Activated CD4-positive, alpha-beta T cell treated with anti-CD3 and anti-CD28 coated beads for 24 hours (primary cell): ENCODE data around the gene PANK4.
A peak's percentile ranks its signal among the peaks of the same experiment; 100 is the strongest.

Source experiments
- DNase-seq, 2 donors: peaks; one replicate each; pipeline ENCODE4 v3.0.0-alpha.2; 2020; ENCODE audit warnings: low read depth in 2 of 2

PANK4 gene

GRCh38 chr1:2476061-2476999 lies 50.1 kb downstream of the PANK4 start, which contains the start of gene PLCH2:
TSS of gene PLCH2 (plus strand) at chr1:2476289. CDS start at chr1:2476589, 300 bp downstream.
- no peak for DNase-seq

GRCh38 chr1:2475571-2475970 lies 50.8 kb downstream of the PANK4 start:
- DNase-seq: no peak

GRCh38 chr1:2474933-2475371 lies 51.4 kb downstream of the PANK4 start:
- no peak for DNase-seq

GRCh38 chr1:2474104-2474844 lies 52.1 kb downstream of the PANK4 start:
- no peak for DNase-seq

GRCh38 chr1:2473198-2473597 lies 53.2 kb downstream of the PANK4 start:
- no peak for DNase-seq

GRCh38 chr1:2472561-2473177 lies 53.7 kb downstream of the PANK4 start:
- no peak for DNase-seq

- no peak for DNase-seq
These were observed 54.3 kb downstream of the PANK4 start for GRCh38 chr1:2472109-2472508.

- DNase-seq: no peak
These were observed 54.8 kb downstream of the PANK4 start for GRCh38 chr1:2471587-2472001.

GRCh38 chr1:2471159-2471471 lies 55.3 kb downstream of the PANK4 start:
- DNase-seq: no peak

GRCh38 chr1:2470290-2471158 lies 55.9 kb downstream of the PANK4 start:
- DNase-seq: no peak

GRCh38 chr1:2469103-2469940 lies 57.1 kb downstream of the PANK4 start:
- no peak for DNase-seq

GRCh38 chr1:2468540-2468939 lies 57.9 kb downstream of the PANK4 start:
- no peak for DNase-seq

- DNase-seq: peak; percentile 9 to 13
These were observed 58.3 kb downstream of the PANK4 start for GRCh38 chr1:2468041-2468472.

- peak in 1 of 2 donors; percentile 22 for DNase-seq
These were observed 59.3 kb downstream of the PANK4 start for GRCh38 chr1:2466958-2467554.

- DNase-seq: no peak
These were observed 60.1 kb downstream of the PANK4 start for GRCh38 chr1:2466270-2466665.

- DNase-seq: no peak
These were observed 60.8 kb downstream of the PANK4 start for GRCh38 chr1:2465371-2466269.

GRCh38 chr1:2463396-2463795 lies 63.0 kb downstream of the PANK4 start:
- DNase-seq: no peak

- DNase-seq: no peak
These were observed 63.6 kb downstream of the PANK4 start for GRCh38 chr1:2462819-2463218.
